HEK293 (cell line): ENCODE measurements around the gene CORO1A.

Source experiments
- CTCF ChIA-PET: fragments of 350-600 bp; formaldehyde crosslinking; extraction: SDS; loops from one replicate; lab custom pipeline; 2021; ENCODE audit warnings: antibody characterized with exemption; lab: Yijun Ruan, JAX
- POLR2A ChIA-PET: fragments of 300-600 bp; formaldehyde crosslinking; extraction: SDS; loops from one replicate; lab custom pipeline; 2020; ENCODE audit warnings: antibody characterized with exemption, inconsistent platforms; lab: Yijun Ruan, JAX
- H3K27ac ChIP-seq: fragments of 200-500 bp; sonication (Bioruptor generic); 2 replicates; pipeline ENCODE4 v1.5.1; 2014; ENCODE audit warnings: low read depth, low read length, control low read depth, inconsistent platforms; ENCODE audit errors: extremely low read depth
- H3K36me3 ChIP-seq, 2 experiments: fragments of 200-500 bp in 1 of 2; sonication (Bioruptor generic) in 1 of 2; 1 replicate in 1 of 2; 2 replicates in 1 of 2; pipeline ENCODE4 v1.5.1; 2014 to 2017; ENCODE audit warnings: inconsistent platforms in 2 of 2, low read length in 2 of 2; ENCODE audit not compliant: control insufficient read depth in 2 of 2, insufficient read depth in 1 of 2
- H3K4me1 ChIP-seq: fragments of 200-500 bp; sonication (Bioruptor generic); 2 replicates; pipeline ENCODE4 v1.5.1; 2014; ENCODE audit warnings: mild to moderate bottlenecking, low read length, inconsistent platforms; ENCODE audit not compliant: control insufficient read depth, insufficient read depth
- H3K4me3 ChIP-seq: 2 replicates; pipeline ENCODE4 v1.5.1; 2011; ENCODE audit warnings: low read depth, mild to moderate bottlenecking, control low read depth, low read length, moderate library complexity
- H3K9me3 ChIP-seq: fragments of 200-500 bp; sonication (Bioruptor generic); 2 replicates; pipeline ENCODE4 v1.5.1; 2014; ENCODE audit warnings: low read depth, low read length, inconsistent platforms; ENCODE audit not compliant: control insufficient read depth, insufficient read depth
- GLIS1 ChIP-seq: fragments of 450-650 bp; formaldehyde crosslinking; IDR thresholded peaks from 2 replicates; pipeline ENCODE4 v1.5.1; 2016; ENCODE audit warnings: missing biosample characterization, missing genetic modification characterization
- KLF10 ChIP-seq: fragments of 450-650 bp; IDR thresholded peaks from 2 replicates; pipeline ENCODE4 v1.5.1; 2018; ENCODE audit warnings: missing biosample characterization, mild to moderate bottlenecking, missing genetic modification characterization
- MEIS1 ChIP-seq: sonication (generic); formaldehyde crosslinking; IDR thresholded peaks from 2 replicates; pipeline ENCODE4 v1.8.1; 2022; ENCODE audit warnings: missing genetic modification reagents, mild to moderate bottlenecking, borderline replicate concordance
- OSR2 ChIP-seq: fragments of 450-650 bp; formaldehyde crosslinking; IDR thresholded peaks from 2 replicates; pipeline ENCODE4 v1.5.1; 2016; ENCODE audit warnings: missing biosample characterization, missing genetic modification characterization
- SALL2 ChIP-seq: fragments of 450-650 bp; formaldehyde crosslinking; IDR thresholded peaks from 2 replicates; pipeline ENCODE4 v1.5.0; 2017; ENCODE audit warnings: missing biosample characterization, mild to moderate bottlenecking, missing genetic modification characterization, borderline replicate concordance
- WT1 ChIP-seq: fragments of 450-650 bp; formaldehyde crosslinking; IDR thresholded peaks from 2 replicates; pipeline ENCODE4 v1.5.1; 2016; ENCODE audit warnings: missing biosample characterization, missing genetic modification characterization
- YY2 ChIP-seq: fragments of 450-650 bp; formaldehyde crosslinking; IDR thresholded peaks from 2 replicates; pipeline ENCODE4 v1.5.1; 2016; ENCODE audit warnings: missing biosample characterization, missing genetic modification characterization
- ZBTB17 ChIP-seq: fragments of 450-650 bp; formaldehyde crosslinking; IDR thresholded peaks from 2 replicates; pipeline ENCODE4 v1.5.1; 2016; ENCODE audit warnings: missing biosample characterization, missing genetic modification characterization
- ZFP37 ChIP-seq: fragments of 450-650 bp; formaldehyde crosslinking; IDR thresholded peaks from 2 replicates; pipeline ENCODE4 v1.5.1; 2016; ENCODE audit warnings: missing biosample characterization, missing genetic modification characterization
- ZFP41 ChIP-seq: fragments of 450-650 bp; formaldehyde crosslinking; IDR thresholded peaks from 2 replicates; pipeline ENCODE4 v1.5.1; 2016; ENCODE audit warnings: missing biosample characterization, missing genetic modification characterization, borderline replicate concordance
- ZNF138 ChIP-seq: fragments of 450-650 bp; formaldehyde crosslinking; IDR thresholded peaks from 2 replicates; pipeline ENCODE4 v1.5.1; 2016; ENCODE audit warnings: missing biosample characterization, missing genetic modification characterization, borderline replicate concordance
- ZNF292 ChIP-seq: fragments of 450-650 bp; formaldehyde crosslinking; IDR thresholded peaks from 2 replicates; pipeline ENCODE4 v1.5.1; 2016; ENCODE audit warnings: low read depth, missing biosample characterization, missing genetic modification characterization, borderline replicate concordance
- ZNF341 ChIP-seq: fragments of 450-650 bp; formaldehyde crosslinking; IDR thresholded peaks from 2 replicates; pipeline ENCODE4; 2016; ENCODE audit warnings: low read depth, missing biosample characterization, missing genetic modification characterization
- ZNF398 ChIP-seq: fragments of 450-650 bp; formaldehyde crosslinking; IDR thresholded peaks from 2 replicates; pipeline ENCODE4 v1.5.1; 2017; ENCODE audit warnings: missing biosample characterization, missing genetic modification characterization
- ZNF610 ChIP-seq: fragments of 450-650 bp; formaldehyde crosslinking; IDR thresholded peaks from 2 replicates; pipeline ENCODE4 v1.5.1; 2016; ENCODE audit warnings: missing biosample characterization, missing genetic modification characterization, borderline replicate concordance
- ZNF654 ChIP-seq: fragments of 450-650 bp; formaldehyde crosslinking; IDR thresholded peaks from 2 replicates; pipeline ENCODE4 v1.5.1; 2016; ENCODE audit warnings: low read depth, missing biosample characterization, missing genetic modification characterization
- ZNF791 ChIP-seq: fragments of 450-650 bp; formaldehyde crosslinking; IDR thresholded peaks from 2 replicates; pipeline ENCODE4 v1.5.1; 2016; ENCODE audit warnings: missing biosample characterization, missing genetic modification characterization
- ZSCAN4 ChIP-seq: fragments of 450-650 bp; formaldehyde crosslinking; IDR thresholded peaks from 2 replicates; pipeline ENCODE4 v1.5.1; 2017; ENCODE audit warnings: missing biosample characterization, missing genetic modification characterization
- ZSCAN5A ChIP-seq: fragments of 450-650 bp; formaldehyde crosslinking; IDR thresholded peaks from 2 replicates; pipeline ENCODE4 v1.5.1; 2016; ENCODE audit warnings: missing biosample characterization, missing genetic modification characterization
- TF ChIP-seq, protein P1 (sequence below): fragments of 450-650 bp; formaldehyde crosslinking; conservative IDR thresholded peaks from 2 replicates; pipeline ENCODE4 v1.5.1; 2016; ENCODE audit warnings: low read depth, missing biosample characterization, missing genetic modification characterization
- TF ChIP-seq, protein P2 (sequence below): fragments of 450-650 bp; formaldehyde crosslinking; IDR thresholded peaks from 2 replicates; pipeline ENCODE4 v1.5.1; 2016; ENCODE audit warnings: missing biosample characterization, missing genetic modification characterization
- TF ChIP-seq, protein P3 (sequence below): fragments of 450-650 bp; formaldehyde crosslinking; IDR thresholded peaks from 2 replicates; pipeline ENCODE4 v1.5.1; 2016; ENCODE audit warnings: missing biosample characterization, missing genetic modification characterization

Gene CORO1A

DNA sequence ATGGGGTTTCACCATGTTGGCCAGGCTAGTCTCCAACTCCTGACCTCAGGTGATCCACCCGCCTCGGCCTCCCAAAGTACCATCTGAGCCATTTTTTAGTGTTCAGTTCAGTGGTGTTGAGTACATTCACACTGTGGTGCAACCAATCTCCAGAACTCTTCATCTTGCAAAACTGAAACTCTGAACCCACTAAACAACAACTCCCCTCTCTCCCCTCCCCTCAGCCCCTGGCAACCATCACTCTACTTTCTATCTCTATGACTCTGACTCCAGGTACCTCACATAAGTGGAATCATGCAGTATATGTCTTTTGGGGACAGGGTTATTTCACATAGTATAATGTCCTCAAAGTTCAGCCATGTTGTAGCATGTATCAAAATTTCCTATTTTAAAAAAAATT, 41.7 kb upstream of the CORO1A start (continued):
- TF ChIP-seq, protein P1, sequence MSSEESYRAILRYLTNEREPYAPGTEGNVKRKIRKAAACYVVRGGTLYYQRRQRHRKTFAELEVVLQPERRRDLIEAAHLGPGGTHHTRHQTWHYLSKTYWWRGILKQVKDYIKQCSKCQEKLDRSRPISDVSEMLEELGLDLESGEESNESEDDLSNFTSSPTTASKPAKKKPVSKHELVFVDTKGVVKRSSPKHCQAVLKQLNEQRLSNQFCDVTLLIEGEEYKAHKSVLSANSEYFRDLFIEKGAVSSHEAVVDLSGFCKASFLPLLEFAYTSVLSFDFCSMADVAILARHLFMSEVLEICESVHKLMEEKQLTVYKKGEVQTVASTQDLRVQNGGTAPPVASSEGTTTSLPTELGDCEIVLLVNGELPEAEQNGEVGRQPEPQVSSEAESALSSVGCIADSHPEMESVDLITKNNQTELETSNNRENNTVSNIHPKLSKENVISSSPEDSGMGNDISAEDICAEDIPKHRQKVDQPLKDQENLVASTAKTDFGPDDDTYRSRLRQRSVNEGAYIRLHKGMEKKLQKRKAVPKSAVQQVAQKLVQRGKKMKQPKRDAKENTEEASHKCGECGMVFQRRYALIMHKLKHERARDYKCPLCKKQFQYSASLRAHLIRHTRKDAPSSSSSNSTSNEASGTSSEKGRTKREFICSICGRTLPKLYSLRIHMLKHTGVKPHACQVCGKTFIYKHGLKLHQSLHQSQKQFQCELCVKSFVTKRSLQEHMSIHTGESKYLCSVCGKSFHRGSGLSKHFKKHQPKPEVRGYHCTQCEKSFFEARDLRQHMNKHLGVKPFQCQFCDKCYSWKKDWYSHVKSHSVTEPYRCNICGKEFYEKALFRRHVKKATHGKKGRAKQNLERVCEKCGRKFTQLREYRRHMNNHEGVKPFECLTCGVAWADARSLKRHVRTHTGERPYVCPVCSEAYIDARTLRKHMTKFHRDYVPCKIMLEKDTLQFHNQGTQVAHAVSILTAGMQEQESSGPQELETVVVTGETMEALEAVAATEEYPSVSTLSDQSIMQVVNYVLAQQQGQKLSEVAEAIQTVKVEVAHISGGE (tag by site-specific recombination) = no peak
- no peak for TF ChIP-seq ZNF791
- no peak for TF ChIP-seq ZNF138 (tag by site-specific recombination)
- no peak for TF ChIP-seq ZBTB17 (tag by site-specific recombination)
- TF ChIP-seq ZSCAN5A = no peak
- no peak for TF ChIP-seq MEIS1 (CRISPR knock-in tag)
- TF ChIP-seq ZNF292 (tag by site-specific recombination) = no peak
- TF ChIP-seq WT1 (tag by site-specific recombination) = no peak
- TF ChIP-seq GLIS1 (tag by site-specific recombination) = no peak
- TF ChIP-seq ZSCAN4 (tag by site-specific recombination) = no peak
- no peak for TF ChIP-seq ZFP41 (tag by site-specific recombination)
- no peak for TF ChIP-seq ZFP37 (tag by site-specific recombination)
- TF ChIP-seq, all 188 proteins: peak for 0

DNA sequence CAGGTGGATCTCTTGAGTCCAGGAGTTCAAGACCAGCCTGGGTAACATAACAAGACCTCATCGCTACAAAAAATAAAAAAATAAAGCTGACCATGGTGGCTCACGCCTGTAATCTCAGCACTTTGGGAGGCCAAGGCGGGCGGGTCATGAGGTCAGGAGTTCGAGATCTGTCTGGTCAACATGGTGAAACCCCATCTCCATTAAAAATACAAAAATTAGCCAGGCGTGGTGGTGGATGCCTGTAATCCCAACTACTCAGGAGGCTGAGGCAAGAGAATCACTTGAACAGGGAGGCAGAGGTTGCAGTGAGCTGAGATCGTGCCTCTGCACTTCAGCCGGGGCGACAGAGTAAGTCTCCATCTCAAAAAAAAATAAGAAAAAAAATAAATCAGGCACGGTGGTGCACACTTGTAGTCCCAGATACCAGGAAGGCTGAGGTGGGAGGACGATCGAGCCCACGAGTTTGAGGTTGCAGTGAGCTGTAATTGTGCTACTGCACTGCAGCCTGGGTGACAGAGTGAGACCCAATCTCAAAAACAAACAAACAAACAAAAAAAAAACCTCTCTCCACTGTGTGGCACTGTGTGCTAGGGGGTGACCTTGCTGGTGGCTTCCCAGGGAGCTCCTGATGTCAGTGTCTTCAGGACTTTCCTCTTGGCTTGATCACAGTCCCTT, 40.6 kb upstream of the CORO1A start:
- H3K9me3 ChIP-seq = no peaks in the 10 kb centered on the region
- CTCF ChIA-PET = interaction anchor here (0.5 to 0.9 kb wide), 6 partner anchors 13 to 1179 kb away, joined by 3 to 4 read pairs (median 4); no protein-coding TSS in a partner anchor
- H3K4me1 ChIP-seq = no peaks in the 10 kb centered on the region
- POLR2A ChIA-PET = interaction anchor here (0.7 kb wide), 1 partner anchor 267 kb away, joined by 3 read pairs; no protein-coding TSS in a partner anchor
- H3K36me3 ChIP-seq = no peaks in the 10 kb centered on the region
- no peak overlapping the region for H3K4me3 ChIP-seq
- no peak overlapping the region for H3K27ac ChIP-seq
- TF ChIP-seq OSR2 (tag by site-specific recombination) = 0 out of 2 replicates have a peak, but pooled peaks have one; percentile 10
- TF ChIP-seq SALL2 (tag by site-specific recombination) = no peak
- TF ChIP-seq, protein P2, sequence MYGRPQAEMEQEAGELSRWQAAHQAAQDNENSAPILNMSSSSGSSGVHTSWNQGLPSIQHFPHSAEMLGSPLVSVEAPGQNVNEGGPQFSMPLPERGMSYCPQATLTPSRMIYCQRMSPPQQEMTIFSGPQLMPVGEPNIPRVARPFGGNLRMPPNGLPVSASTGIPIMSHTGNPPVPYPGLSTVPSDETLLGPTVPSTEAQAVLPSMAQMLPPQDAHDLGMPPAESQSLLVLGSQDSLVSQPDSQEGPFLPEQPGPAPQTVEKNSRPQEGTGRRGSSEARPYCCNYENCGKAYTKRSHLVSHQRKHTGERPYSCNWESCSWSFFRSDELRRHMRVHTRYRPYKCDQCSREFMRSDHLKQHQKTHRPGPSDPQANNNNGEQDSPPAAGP (tag by site-specific recombination) = no peak
- TF ChIP-seq ZNF654 (tag by site-specific recombination) = peak; percentile 90
- TF ChIP-seq YY2 (tag by site-specific recombination) = no peak
- TF ChIP-seq ZNF341 (tag by site-specific recombination) = no peak
- TF ChIP-seq ZNF610 = no peak
- TF ChIP-seq ZNF398 (tag by site-specific recombination) = no peak
- TF ChIP-seq, protein P3, sequence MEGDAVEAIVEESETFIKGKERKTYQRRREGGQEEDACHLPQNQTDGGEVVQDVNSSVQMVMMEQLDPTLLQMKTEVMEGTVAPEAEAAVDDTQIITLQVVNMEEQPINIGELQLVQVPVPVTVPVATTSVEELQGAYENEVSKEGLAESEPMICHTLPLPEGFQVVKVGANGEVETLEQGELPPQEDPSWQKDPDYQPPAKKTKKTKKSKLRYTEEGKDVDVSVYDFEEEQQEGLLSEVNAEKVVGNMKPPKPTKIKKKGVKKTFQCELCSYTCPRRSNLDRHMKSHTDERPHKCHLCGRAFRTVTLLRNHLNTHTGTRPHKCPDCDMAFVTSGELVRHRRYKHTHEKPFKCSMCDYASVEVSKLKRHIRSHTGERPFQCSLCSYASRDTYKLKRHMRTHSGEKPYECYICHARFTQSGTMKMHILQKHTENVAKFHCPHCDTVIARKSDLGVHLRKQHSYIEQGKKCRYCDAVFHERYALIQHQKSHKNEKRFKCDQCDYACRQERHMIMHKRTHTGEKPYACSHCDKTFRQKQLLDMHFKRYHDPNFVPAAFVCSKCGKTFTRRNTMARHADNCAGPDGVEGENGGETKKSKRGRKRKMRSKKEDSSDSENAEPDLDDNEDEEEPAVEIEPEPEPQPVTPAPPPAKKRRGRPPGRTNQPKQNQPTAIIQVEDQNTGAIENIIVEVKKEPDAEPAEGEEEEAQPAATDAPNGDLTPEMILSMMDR = peak; percentile 85
- 0 out of 2 replicates have a peak, but pooled peaks have one; percentile 26 for TF ChIP-seq ZBTB17 (tag by site-specific recombination)
- TF ChIP-seq KLF10 (tag by site-specific recombination) = no peak
